ENCODE results near the gene SMAD3.

SMAD3 gene

DNA sequence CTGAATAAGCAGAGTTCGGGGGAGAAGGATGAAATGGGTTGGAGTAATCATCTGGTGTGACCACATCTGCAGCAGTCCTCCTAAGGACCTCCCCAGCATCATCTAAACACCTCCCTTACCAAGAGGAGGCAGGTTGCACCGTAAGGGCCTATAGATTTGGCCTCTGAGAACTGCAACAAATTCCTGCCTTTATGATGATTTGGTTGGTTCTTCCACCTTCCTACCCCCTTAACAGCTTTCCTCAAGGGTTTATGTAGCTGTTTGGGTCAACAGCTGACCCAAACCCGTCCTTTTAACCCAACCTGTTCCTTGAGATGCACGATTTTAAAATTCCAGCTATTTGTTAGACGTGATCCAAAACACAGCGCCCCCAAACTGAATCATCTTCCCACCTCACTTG lies 130.8 kb downstream of the SMAD3 start:
- H2AFZ ChIP-seq (ENCODE audit: low read depth, low read length): no peak overlapping the region
- no peaks in the 10 kb centered on the region for H3K27me3 ChIP-seq (ENCODE audit: insufficient read depth, low read length, poor library complexity)
- no peaks in the 10 kb centered on the region for H3K4me1 ChIP-seq (ENCODE audit: insufficient read depth, low read length)
- H3K9me3 ChIP-seq (ENCODE audit: insufficient read depth, low read length, severe bottlenecking): no peaks in the 10 kb centered on the region
- TF ChIP-seq, protein P1, sequence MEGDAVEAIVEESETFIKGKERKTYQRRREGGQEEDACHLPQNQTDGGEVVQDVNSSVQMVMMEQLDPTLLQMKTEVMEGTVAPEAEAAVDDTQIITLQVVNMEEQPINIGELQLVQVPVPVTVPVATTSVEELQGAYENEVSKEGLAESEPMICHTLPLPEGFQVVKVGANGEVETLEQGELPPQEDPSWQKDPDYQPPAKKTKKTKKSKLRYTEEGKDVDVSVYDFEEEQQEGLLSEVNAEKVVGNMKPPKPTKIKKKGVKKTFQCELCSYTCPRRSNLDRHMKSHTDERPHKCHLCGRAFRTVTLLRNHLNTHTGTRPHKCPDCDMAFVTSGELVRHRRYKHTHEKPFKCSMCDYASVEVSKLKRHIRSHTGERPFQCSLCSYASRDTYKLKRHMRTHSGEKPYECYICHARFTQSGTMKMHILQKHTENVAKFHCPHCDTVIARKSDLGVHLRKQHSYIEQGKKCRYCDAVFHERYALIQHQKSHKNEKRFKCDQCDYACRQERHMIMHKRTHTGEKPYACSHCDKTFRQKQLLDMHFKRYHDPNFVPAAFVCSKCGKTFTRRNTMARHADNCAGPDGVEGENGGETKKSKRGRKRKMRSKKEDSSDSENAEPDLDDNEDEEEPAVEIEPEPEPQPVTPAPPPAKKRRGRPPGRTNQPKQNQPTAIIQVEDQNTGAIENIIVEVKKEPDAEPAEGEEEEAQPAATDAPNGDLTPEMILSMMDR (IDR thresholded peaks at IDR 0.05; ENCODE audit: borderline replicate concordance, extremely low read depth, low read length, poor library complexity, severe bottlenecking): no peak
- TF ChIP-seq EZH2 (IDR thresholded peaks at IDR 0.05; ENCODE audit: borderline replicate concordance, low read depth, low read length, severe bottlenecking): no peak
- H3K4me3 ChIP-seq (ENCODE audit: low read depth in 1 of 2, low read length in 2 of 2): no peak overlapping the region
- H3K27ac ChIP-seq (ENCODE audit: low read length): no peak overlapping the region
- no peak overlapping the region for H3K9ac ChIP-seq (ENCODE audit: low read depth, low read length)
- no peak overlapping the region for H3K4me2 ChIP-seq (ENCODE audit: insufficient read depth, low read length)
- no peak for DNase-seq
- H3K79me2 ChIP-seq (ENCODE audit: insufficient read depth, low read length): no peaks in the 10 kb centered on the region
- no peaks in the 10 kb centered on the region for H4K20me1 ChIP-seq (ENCODE audit: insufficient read depth, low read length)
- ATAC-seq (ENCODE audit: insufficient read depth, low read depth): no peak
- H3K36me3 ChIP-seq (ENCODE audit: insufficient read depth, low read length): peaks cover 19% of the 10 kb centered on the region; the same call in 1 of the 2 replicates

DNA sequence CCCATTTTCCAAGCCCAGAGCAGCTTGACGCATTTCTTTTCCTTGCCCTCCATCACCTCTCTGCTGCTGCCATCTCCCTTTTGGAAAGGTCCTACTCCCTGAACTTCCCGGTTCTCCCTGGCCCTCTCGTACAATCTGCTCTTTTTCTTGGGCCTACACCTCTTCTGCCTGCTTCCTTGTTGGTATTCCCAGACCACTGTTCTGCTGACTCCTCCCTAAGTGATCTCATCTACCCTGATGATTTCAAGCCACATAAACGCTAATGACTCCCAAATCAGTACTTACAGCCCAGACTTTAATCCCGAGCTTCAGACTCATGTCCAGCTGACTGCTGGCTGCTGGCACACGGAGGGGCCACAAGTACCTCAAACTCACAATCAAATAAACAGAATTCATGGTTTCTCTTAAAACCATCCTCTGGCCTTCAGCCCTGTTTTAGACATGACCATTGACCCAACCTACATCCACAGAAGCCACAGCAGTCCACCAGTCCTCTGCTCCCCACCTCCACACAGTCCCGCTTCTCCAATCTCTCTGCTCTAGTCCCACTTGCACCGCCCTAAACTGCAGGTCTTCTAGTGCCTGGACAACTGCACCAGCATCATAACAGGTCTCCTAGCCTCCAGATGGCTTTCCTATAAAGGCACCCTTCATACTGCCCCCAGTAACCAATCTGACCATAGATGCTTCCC lies 131.4 kb downstream of the SMAD3 start:
- H3K4me3 ChIP-seq (ENCODE audit: low read depth in 1 of 2, low read length in 2 of 2): no peak overlapping the region
- H3K27me3 ChIP-seq (ENCODE audit: insufficient read depth, low read length, poor library complexity): no peaks in the 10 kb centered on the region
- H3K79me2 ChIP-seq (ENCODE audit: insufficient read depth, low read length): no peaks in the 10 kb centered on the region
- peaks cover 25% of the 10 kb centered on the region; the same call in 1 of the 2 replicates for H3K36me3 ChIP-seq (ENCODE audit: insufficient read depth, low read length)
- TF ChIP-seq EZH2 (IDR thresholded peaks at IDR 0.05; ENCODE audit: borderline replicate concordance, low read depth, low read length, severe bottlenecking): no peak
- TF ChIP-seq, protein P1 (IDR thresholded peaks at IDR 0.05; ENCODE audit: borderline replicate concordance, extremely low read depth, low read length, poor library complexity, severe bottlenecking): no peak
- no peaks in the 10 kb centered on the region for H4K20me1 ChIP-seq (ENCODE audit: insufficient read depth, low read length)
- DNase-seq (no peak), ATAC-seq (ENCODE audit: insufficient read depth, low read depth) (no peak)
- no peak overlapping the region for H2AFZ ChIP-seq (ENCODE audit: low read depth, low read length)
- no peak overlapping the region for H3K27ac ChIP-seq (ENCODE audit: low read length)
- H3K9me3 ChIP-seq (ENCODE audit: insufficient read depth, low read length, severe bottlenecking): no peaks in the 10 kb centered on the region
- H3K9ac ChIP-seq (ENCODE audit: low read depth, low read length): no peak overlapping the region
- H3K4me1 ChIP-seq (ENCODE audit: insufficient read depth, low read length): no peaks in the 10 kb centered on the region
- H3K4me2 ChIP-seq (ENCODE audit: insufficient read depth, low read length): no peak overlapping the region

DNA sequence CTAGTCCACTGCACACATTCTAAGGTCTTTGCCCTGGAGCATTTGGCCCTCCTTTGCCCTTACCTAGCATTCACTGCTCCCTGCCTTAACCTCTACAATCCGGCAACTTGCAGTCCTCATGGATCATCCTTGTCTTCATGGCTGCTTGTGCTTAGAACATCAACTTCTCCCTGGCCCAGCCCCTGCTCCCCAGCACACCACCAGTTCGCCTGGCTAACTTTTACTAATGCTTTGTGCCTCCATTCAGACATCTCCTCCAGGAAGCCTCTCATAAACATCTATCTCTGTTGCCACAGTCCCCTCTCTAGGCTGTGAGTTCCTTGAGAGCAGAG lies 131.9 kb downstream of the SMAD3 start:
- TF ChIP-seq EZH2 (IDR thresholded peaks at IDR 0.05; ENCODE audit: borderline replicate concordance, low read depth, low read length, severe bottlenecking): no peak
- TF ChIP-seq, protein P1 (IDR thresholded peaks at IDR 0.05; ENCODE audit: borderline replicate concordance, extremely low read depth, low read length, poor library complexity, severe bottlenecking): no peak
- Histone ChIP-seq H3K27ac (ENCODE audit: low read length) (no peak overlapping the region), H3K4me3 (ENCODE audit: low read depth in 1 of 2, low read length in 2 of 2) (no peak overlapping the region), H3K4me1 (ENCODE audit: insufficient read depth, low read length) (no peaks in the 10 kb centered on the region), H3K36me3 (ENCODE audit: insufficient read depth, low read length) (peaks cover 30% of the 10 kb centered on the region; the same call in 1 of the 2 replicates), H3K9me3 (ENCODE audit: insufficient read depth, low read length, severe bottlenecking) (no peaks in the 10 kb centered on the region), H2AFZ (ENCODE audit: low read depth, low read length) (no peak overlapping the region), H4K20me1 (ENCODE audit: insufficient read depth, low read length) (no peaks in the 10 kb centered on the region), H3K79me2 (ENCODE audit: insufficient read depth, low read length) (no peaks in the 10 kb centered on the region), H3K4me2 (ENCODE audit: insufficient read depth, low read length) (no peak overlapping the region), H3K27me3 (ENCODE audit: insufficient read depth, low read length, poor library complexity) (no peaks in the 10 kb centered on the region), H3K9ac (ENCODE audit: low read depth, low read length) (no peak overlapping the region)
- ATAC-seq (ENCODE audit: insufficient read depth, low read depth) (no peak), DNase-seq (no peak)
